H1 (cell line): ENCODE results near the gene SCYL1. TPM values are rescaled to one million over a fixed set of nuclear protein-coding genes. Genes with fewer than 3 reads are reported as not detected.

ENCODE experiments used
- CTCF ChIA-PET: fragments of 300-600 bp; sonication (Branson Sonifier 250); formaldehyde crosslinking; loops from one replicate; lab custom pipeline; 2021; ENCODE audit not compliant: partially characterized antibody; lab: Charles Lee
- POLR2A ChIA-PET: fragments of 300-600 bp; sonication (Branson Sonifier 250); formaldehyde crosslinking; loops from one replicate; lab custom pipeline; 2021; ENCODE audit warnings: inconsistent platforms; ENCODE audit not compliant: partially characterized antibody; lab: Charles Lee
- DNase-seq, 2 experiments: peaks; one replicate each; pipeline versions ENCODE4 v3.0.0 to v3.0.0-alpha.2; 2010 to 2022; ENCODE audit warnings: low spot score in 2 of 2, low read depth in 1 of 2, mixed read lengths in 1 of 2
- FAIRE-seq: peaks from 2 replicates; lab custom pipeline; 2011; peaks lifted over from hg19 to GRCh38; lab: Jason Lieb, UNC
- H2AFZ ChIP-seq: 2 replicates; pipeline ENCODE4 v1.8.1; 2012; ENCODE audit warnings: low read length, inconsistent platforms
- H2AK5ac ChIP-seq: 2 replicates; pipeline ENCODE4 v1.6.1; 2013; ENCODE audit warnings: low read depth, low read length
- H2BK120ac ChIP-seq: replicated peaks from 2 replicates; pipeline ENCODE3; 2013; ENCODE audit warnings: low read depth, low read length, inconsistent platforms
- H2BK12ac ChIP-seq: 2 replicates; pipeline ENCODE4 v1.6.1; 2013; ENCODE audit warnings: low read depth, low read length
- H2BK15ac ChIP-seq: 2 replicates; pipeline ENCODE4 v1.6.1; 2013; ENCODE audit warnings: low read length
- H2BK20ac ChIP-seq: 2 replicates; pipeline ENCODE4 v1.6.1; 2013; ENCODE audit warnings: low read length
- H2BK5ac ChIP-seq: 2 replicates; pipeline ENCODE4 v1.6.1; 2013; ENCODE audit warnings: low read depth, low read length
- H3K14ac ChIP-seq: 2 replicates; pipeline ENCODE4 v1.6.1; 2013; ENCODE audit warnings: inconsistent platforms; ENCODE audit not compliant: insufficient read length
- H3K18ac ChIP-seq: 2 replicates; pipeline ENCODE4 v1.6.1; 2013; ENCODE audit warnings: low read length; ENCODE audit errors: extremely low read depth
- H3K23ac ChIP-seq: 2 replicates; pipeline ENCODE4 v1.6.1; 2013; ENCODE audit warnings: inconsistent platforms; ENCODE audit not compliant: insufficient read length
- H3K23me2 ChIP-seq: 2 replicates; pipeline ENCODE4 v1.6.1; 2013; ENCODE audit warnings: low read depth, low read length
- H3K27ac ChIP-seq: 2 replicates; pipeline ENCODE4 v1.6.1; 2011; ENCODE audit warnings: low read depth, low read length, inconsistent platforms
- H3K27me3 ChIP-seq, 4 experiments: replicated peaks in 1 of 4; 1 replicate in 1 of 4; 2 replicates in 3 of 4; pipeline versions ENCODE4 v1.6.1 to v1.8.1; 2011 to 2013; ENCODE audit warnings: low read length in 3 of 4, mild to moderate bottlenecking in 3 of 4, inconsistent platforms in 2 of 4, mixed read lengths in 2 of 4, moderate library complexity in 1 of 4; ENCODE audit not compliant: control insufficient read depth in 3 of 4, insufficient read depth in 3 of 4; ENCODE audit errors: extremely low read depth in 1 of 4
- H3K36me3 ChIP-seq, 4 experiments: 2 replicates each; pipeline versions ENCODE4 v1.6.1 to v1.8.1; 2011 to 2013; ENCODE audit warnings: mild to moderate bottlenecking in 4 of 4, low read length in 3 of 4, moderate library complexity in 2 of 4, control low read depth in 1 of 4, inconsistent platforms in 1 of 4; ENCODE audit not compliant: insufficient read depth in 4 of 4, control insufficient read depth in 2 of 4
- H3K4ac ChIP-seq: replicated peaks from 2 replicates; pipeline ENCODE3; 2013; ENCODE audit warnings: low read length, low read depth, mixed read lengths, inconsistent platforms; ENCODE audit not compliant: insufficient read length
- H3K4me1 ChIP-seq, 4 experiments: replicated peaks in 1 of 4; 1 replicate in 1 of 4; 2 replicates in 3 of 4; pipeline versions ENCODE4 v1.6.1 to v1.8.1; 2011 to 2013; ENCODE audit warnings: low read length in 3 of 4, inconsistent platforms in 2 of 4, mixed read lengths in 1 of 4; ENCODE audit not compliant: insufficient read depth in 4 of 4, control insufficient read depth in 3 of 4
- H3K4me2 ChIP-seq, 2 experiments: 2 replicates each; pipeline versions ENCODE4 v1.6.1 to v1.8.1; 2011 to 2013; ENCODE audit warnings: low read depth in 2 of 2, low read length in 2 of 2, control low read depth in 1 of 2, inconsistent platforms in 1 of 2, mild to moderate bottlenecking in 1 of 2; ENCODE audit not compliant: insufficient read depth in 1 of 2
- H3K4me3 ChIP-seq, 4 experiments: fragments of 200-600, 300-600 bp in 1 of 4; sonication (generic), shearing (Covaris generic), sonication (Bioruptor Twin) in 1 of 4; 2 replicates each; pipeline versions ENCODE4 v1.5.1 to v1.8.1; 2011 to 2016; ENCODE audit warnings: low read length in 4 of 4, low read depth in 3 of 4, control low read depth in 2 of 4, inconsistent platforms in 2 of 4, mild to moderate bottlenecking in 2 of 4, mixed read lengths in 1 of 4, moderate library complexity in 1 of 4; ENCODE audit not compliant: insufficient read depth in 2 of 4; ENCODE audit errors: extremely low read depth in 1 of 4
- H3K56ac ChIP-seq: replicated peaks from 2 replicates; pipeline ENCODE3; 2013; ENCODE audit warnings: low read depth, mild to moderate bottlenecking, mixed read lengths, low read length, inconsistent platforms; ENCODE audit not compliant: insufficient read length
- H3K79me1 ChIP-seq: 2 replicates; pipeline ENCODE4 v1.6.1; 2013; ENCODE audit warnings: low read depth, low read length, control low read depth
- H3K79me2 ChIP-seq, 2 experiments: 2 replicates each; pipeline versions ENCODE4 v1.6.1 to v1.8.1; 2012 to 2013; ENCODE audit warnings: low read length in 2 of 2, mild to moderate bottlenecking in 2 of 2, inconsistent platforms in 1 of 2; ENCODE audit not compliant: insufficient read depth in 2 of 2, control insufficient read depth in 1 of 2
- H3K9ac ChIP-seq, 4 experiments: replicated peaks in 1 of 4; 1 replicate in 1 of 4; 2 replicates in 3 of 4; pipeline versions ENCODE4 v1.6.1 to v1.8.1; 2011 to 2013; ENCODE audit warnings: low read depth in 3 of 4, low read length in 3 of 4, control low read depth in 2 of 4, mild to moderate bottlenecking in 2 of 4, moderate library complexity in 2 of 4, inconsistent platforms in 1 of 4; ENCODE audit errors: extremely low read depth in 1 of 4
- H3K9me3 ChIP-seq, 2 experiments: 2 replicates each; pipeline versions ENCODE4 v1.6.1 to v1.8.1; 2012 to 2013; ENCODE audit warnings: mild to moderate bottlenecking in 2 of 2, moderate library complexity in 2 of 2, control low read depth in 1 of 2, inconsistent platforms in 1 of 2, low read depth in 1 of 2, low read length in 1 of 2, mixed read lengths in 1 of 2; ENCODE audit not compliant: insufficient read depth in 2 of 2
- H4K20me1 ChIP-seq, 2 experiments: replicated peaks in 1 of 2; 2 replicates each; pipeline versions ENCODE3 to v1.8.1; 2011 to 2013; ENCODE audit warnings: inconsistent platforms in 2 of 2, low read length in 2 of 2, mild to moderate bottlenecking in 1 of 2; ENCODE audit not compliant: insufficient read depth in 2 of 2, control insufficient read depth in 1 of 2
- H4K5ac ChIP-seq: 2 replicates; pipeline ENCODE4 v1.6.1; 2013; ENCODE audit warnings: low read length, low read depth, mixed read lengths, inconsistent platforms; ENCODE audit not compliant: insufficient read length
- H4K8ac ChIP-seq: 2 replicates; pipeline ENCODE4 v1.8.0; 2013; ENCODE audit warnings: mild to moderate bottlenecking, moderate library complexity, low read length, inconsistent platforms; ENCODE audit not compliant: insufficient read depth; ENCODE audit errors: extremely low read depth
- H4K91ac ChIP-seq: replicated peaks from 2 replicates; pipeline ENCODE3; 2013; ENCODE audit warnings: low read length, mixed read lengths, inconsistent platforms; ENCODE audit not compliant: insufficient read length
- CHD1 ChIP-seq: IDR thresholded peaks from 2 replicates; pipeline ENCODE4 v1.6.1; 2012; ENCODE audit warnings: low read depth, low read length, improper control_type of control experiment
- JUN ChIP-seq: IDR thresholded peaks from 2 replicates; pipeline ENCODE4 v1.6.1; 2011; ENCODE audit warnings: low read depth, mild to moderate bottlenecking, improper control_type of control experiment, low read length
- POLR2AphosphoS5 ChIP-seq: IDR thresholded peaks from 2 replicates; pipeline ENCODE4 v1.6.1; 2011; ENCODE audit warnings: low read depth, low read length
- RXRA ChIP-seq: IDR thresholded peaks from 2 replicates; pipeline ENCODE4 v1.6.1; 2011; ENCODE audit warnings: low read depth, mild to moderate bottlenecking, low read length, moderate library complexity; ENCODE audit not compliant: insufficient read depth
- SIRT6 ChIP-seq: IDR thresholded peaks from one replicate; pipeline ENCODE4 v1.7.1; 2012; ENCODE audit warnings: low read length, inconsistent platforms
- SUZ12 ChIP-seq: fragments of 200-600 bp; sonication (generic); IDR thresholded peaks from 2 replicates; pipeline ENCODE4 v1.6.1; 2012; ENCODE audit warnings: mild to moderate bottlenecking, inconsistent platforms, low read length, moderate library complexity, mixed read lengths
- TBP ChIP-seq: IDR thresholded peaks from 2 replicates; pipeline ENCODE4 v1.6.1; 2011; ENCODE audit warnings: low read depth, low read length, improper control_type of control experiment
- TEAD4 ChIP-seq: IDR thresholded peaks from 2 replicates; pipeline ENCODE4 v1.6.1; 2012; ENCODE audit warnings: low read depth, low read length, inconsistent platforms, mixed read lengths
- WGBS, 2 experiments: shearing (Covaris generic) in 1 of 2; methylation state at CpG; one replicate each; pipeline versions ENCODE4 v1.1.6 to v1.1.7; 2013 to 2015; ENCODE audit warnings: low lambda C conversion rate in 2 of 2, mixed read lengths in 2 of 2, inconsistent platforms in 1 of 2, low coverage in 1 of 2, missing lambda C conversion rate in 1 of 2; ENCODE audit not compliant: insufficient replicate concordance in 2 of 2, insufficient coverage in 1 of 2, insufficient read length in 1 of 2; ENCODE audit errors: extremely low coverage in 1 of 2, missing lambda C conversion rate in 1 of 2; 5-methylcytosine and 5-hydroxymethylcytosine counted together
- polyA plus RNA-seq, 7 experiments: library from polyadenylated mRNA; depleted of rRNA in 3 of 7; stranded (reverse) in 5 of 7; unstranded in 2 of 7; fragments of >200 nt in 5 of 7; fragments of 200-250 nt in 2 of 7; gene quantifications; 1 replicate in 5 of 7; 2 replicates in 1 of 7; 4 replicates in 1 of 7; pipeline versions ENCODE4 v1.2.1 to v1.2.3, GENCODE V29; 2011 to 2013; ENCODE audit warnings: missing spikeins in 2 of 7, mixed read lengths in 2 of 7
- total RNA-seq: library from RNA; stranded (reverse); fragmentation: NEBNext Ultra II Directional; extraction: Animal tissue kit (Norgen Biotek cat#: 25700); gene quantifications from 2 replicates; pipeline ENCODE4 v1.2.1, GENCODE V29; 2021
- TF ChIP-seq, protein P1 (sequence below): IDR thresholded peaks from 2 replicates; pipeline ENCODE4 v1.6.1; 2012; ENCODE audit warnings: inconsistent platforms
- TF ChIP-seq, protein P2 (sequence below): IDR thresholded peaks from 2 replicates; pipeline ENCODE4 v1.6.1; 2012; ENCODE audit warnings: low read length, inconsistent platforms

SCYL1 gene
- total and polyA plus RNA-seq, 2 of the 8 experiments (the other 6 are each of a cell fraction or from before 2014, with no cell fraction given): 59.8 to 77.7 TPM

DNA sequence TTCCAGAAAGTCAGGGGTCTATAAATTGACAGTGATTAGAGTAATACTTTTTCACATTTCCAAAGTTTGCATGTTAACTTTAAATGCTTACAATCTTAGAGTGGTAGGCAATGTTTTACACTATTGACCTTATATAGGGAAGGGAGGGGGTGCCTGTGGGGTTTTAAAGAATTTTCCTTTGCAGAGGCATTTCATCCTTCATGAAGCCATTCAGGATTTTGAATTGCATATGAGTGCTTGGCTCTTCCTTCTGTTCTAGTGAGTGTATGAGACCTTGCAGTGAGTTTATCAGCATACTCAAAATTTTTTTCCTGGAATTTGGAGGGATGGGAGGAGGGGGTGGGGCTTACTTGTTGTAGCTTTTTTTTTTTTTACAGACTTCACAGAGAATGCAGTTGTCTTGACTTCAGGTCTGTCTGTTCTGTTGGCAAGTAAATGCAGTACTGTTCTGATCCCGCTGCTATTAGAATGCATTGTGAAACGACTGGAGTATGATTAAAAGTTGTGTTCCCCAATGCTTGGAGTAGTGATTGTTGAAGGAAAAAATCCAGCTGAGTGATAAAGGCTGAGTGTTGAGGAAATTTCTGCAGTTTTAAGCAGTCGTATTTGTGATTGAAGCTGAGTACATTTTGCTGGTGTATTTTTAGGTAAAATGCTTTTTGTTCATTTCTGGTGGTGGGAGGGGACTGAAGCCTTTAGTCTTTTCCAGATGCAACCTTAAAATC, 20.8 kb upstream of the SCYL1 start:
- no peak overlapping the region for H4K91ac ChIP-seq
- H3K36me3 ChIP-seq: peaks cover 39 to 69% (median 52%) of the 10 kb centered on the region in 4 experiments
- H4K8ac ChIP-seq: no peak overlapping the region
- no peak overlapping the region for H3K14ac ChIP-seq
- H2AFZ ChIP-seq: no peak overlapping the region
- H4K5ac ChIP-seq: no peak overlapping the region
- no peak overlapping the region for H3K23ac ChIP-seq
- H2BK5ac ChIP-seq: no peak overlapping the region
- no peak overlapping the region for H2BK20ac ChIP-seq
- H3K4me2 ChIP-seq: peak overlapping the region; percentile 75 to 90
- H2BK120ac ChIP-seq: no peak overlapping the region
- DNase-seq (no peak), FAIRE-seq (no peak)
- H3K27me3 ChIP-seq: no peaks in the 10 kb centered on the region
- H3K4ac ChIP-seq: no peak overlapping the region
- peak overlapping the region; percentile 93 to 100 (median 98) for H3K4me3 ChIP-seq
- peaks cover 53 to 73% of the 10 kb centered on the region in 2 experiments for H3K79me2 ChIP-seq
- H3K56ac ChIP-seq: no peak overlapping the region
- H2BK15ac ChIP-seq: no peak overlapping the region
- peaks cover 0 to 7% (median 3%) of the 10 kb centered on the region in 4 experiments; a peak in 4 of 7 replicates for H3K4me1 ChIP-seq
- peaks cover 4% of the 10 kb centered on the region for H3K23me2 ChIP-seq
- WGBS, 2 experiments: 72% methylated on average over 3 of the region's 3 CpGs; no CpG with 5 or more reads in 1 of the 2 experiments
- no peak overlapping the region for H2BK12ac ChIP-seq
- H3K18ac ChIP-seq: no peak overlapping the region
- no peak overlapping the region for H2AK5ac ChIP-seq
- no peaks in the 10 kb centered on the region for H3K79me1 ChIP-seq
- CTCF ChIA-PET: interaction anchor here (9.4 to 29.0 kb wide), 3 partner anchors 10 to 87 kb away, joined by 115 to 809 read pairs (median 133); partner anchors contain the start of gene MALAT1
- H3K9me3 ChIP-seq: no peaks in the 10 kb centered on the region
- H3K27ac ChIP-seq: no peak overlapping the region
- H4K20me1 ChIP-seq: peaks cover 45 to 52% of the 10 kb centered on the region in 2 experiments
- POLR2A ChIA-PET: interaction anchor here (0.6 to 29.8 kb wide), 28 partner anchors 4 to 628 kb away, joined by 3 to 1569 read pairs (median 6); partner anchors contain the start of genes FRMD8, MALAT1, NEAT1 and SCYL1
- H3K9ac ChIP-seq: peak overlapping the region in 2 of 4 experiments; percentile 19 to 49; a peak in 4 of 7 replicates
- TF ChIP-seq TBP: no peak
- TF ChIP-seq, protein P1, sequence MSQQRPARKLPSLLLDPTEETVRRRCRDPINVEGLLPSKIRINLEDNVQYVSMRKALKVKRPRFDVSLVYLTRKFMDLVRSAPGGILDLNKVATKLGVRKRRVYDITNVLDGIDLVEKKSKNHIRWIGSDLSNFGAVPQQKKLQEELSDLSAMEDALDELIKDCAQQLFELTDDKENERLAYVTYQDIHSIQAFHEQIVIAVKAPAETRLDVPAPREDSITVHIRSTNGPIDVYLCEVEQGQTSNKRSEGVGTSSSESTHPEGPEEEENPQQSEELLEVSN: no peak
- no peak for TF ChIP-seq SIRT6
- peak; percentile 48; the same call in 1 of the 2 replicates for TF ChIP-seq CHD1
- no peak for TF ChIP-seq RXRA
- TF ChIP-seq TEAD4: no peak
- TF ChIP-seq POLR2AphosphoS5: peak; percentile 91
- no peak for TF ChIP-seq SUZ12
- TF ChIP-seq JUN: no peak
- TF ChIP-seq, protein P2, sequence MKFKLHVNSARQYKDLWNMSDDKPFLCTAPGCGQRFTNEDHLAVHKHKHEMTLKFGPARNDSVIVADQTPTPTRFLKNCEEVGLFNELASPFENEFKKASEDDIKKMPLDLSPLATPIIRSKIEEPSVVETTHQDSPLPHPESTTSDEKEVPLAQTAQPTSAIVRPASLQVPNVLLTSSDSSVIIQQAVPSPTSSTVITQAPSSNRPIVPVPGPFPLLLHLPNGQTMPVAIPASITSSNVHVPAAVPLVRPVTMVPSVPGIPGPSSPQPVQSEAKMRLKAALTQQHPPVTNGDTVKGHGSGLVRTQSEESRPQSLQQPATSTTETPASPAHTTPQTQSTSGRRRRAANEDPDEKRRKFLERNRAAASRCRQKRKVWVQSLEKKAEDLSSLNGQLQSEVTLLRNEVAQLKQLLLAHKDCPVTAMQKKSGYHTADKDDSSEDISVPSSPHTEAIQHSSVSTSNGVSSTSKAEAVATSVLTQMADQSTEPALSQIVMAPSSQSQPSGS: no peak
